ENCODE data around the gene RALA. TPM values are rescaled to one million over a fixed set of nuclear protein-coding genes. Genes with fewer than 3 reads are reported as not detected.

RALA gene
- total RNA-seq, 1 experiment from 2014 or later: 41.7 TPM

DNA sequence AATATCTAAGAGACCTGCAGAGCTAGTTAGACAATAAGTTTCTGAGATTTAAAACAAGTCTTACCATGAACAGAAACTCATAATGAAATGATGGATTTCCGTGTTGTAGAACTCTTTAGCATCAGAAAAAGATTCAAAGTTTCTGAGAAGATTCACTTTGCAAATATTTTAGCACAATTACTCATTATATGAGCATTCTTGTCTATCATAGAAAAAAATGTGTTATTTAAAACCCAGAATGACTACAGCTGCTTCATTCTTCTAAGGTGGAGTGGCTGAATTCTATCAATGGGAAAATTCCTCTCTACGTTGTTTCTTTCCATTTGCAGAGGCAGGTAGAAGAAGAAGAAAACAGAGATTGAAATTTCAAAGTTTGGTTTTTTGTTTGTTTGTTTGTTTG is 21.0 kb upstream of the RALA start:
- CTCF ChIA-PET: no interaction called here
- POLR2A ChIA-PET: no interaction called here
- BruUV-seq (replicated peaks): no TSS peak
- H3K4me1 ChIP-seq: no peaks in the 10 kb centered on the region
- DNase-seq: no peak
- Mint-ChIP-seq H3K27me3 (ENCODE audit: insufficient read depth, unreplicated experiment) (no peaks in the 10 kb centered on the region), H3K9me3 (ENCODE audit: unreplicated experiment) (no peaks in the 10 kb centered on the region), H3K4me3 (ENCODE audit: unreplicated experiment) (no peak overlapping the region), H3K4me1 (ENCODE audit: low read depth, unreplicated experiment) (no peaks in the 10 kb centered on the region), H3K27ac (ENCODE audit: unreplicated experiment) (no peak overlapping the region), H3K36me3 (ENCODE audit: insufficient read depth, unreplicated experiment) (no peaks in the 10 kb centered on the region)
- H3K27me3 ChIP-seq (replicated peaks; ENCODE audit: control insufficient read depth, insufficient read depth, low read length): no peaks in the 10 kb centered on the region
- peaks cover 3% of the 10 kb centered on the region; the same call in 1 of the 2 replicates for H3K9me3 ChIP-seq
- no peaks in the 10 kb centered on the region for H3K36me3 ChIP-seq (ENCODE audit: control insufficient read depth, insufficient read depth, low read length)
- TF ChIP-seq, protein P1, sequence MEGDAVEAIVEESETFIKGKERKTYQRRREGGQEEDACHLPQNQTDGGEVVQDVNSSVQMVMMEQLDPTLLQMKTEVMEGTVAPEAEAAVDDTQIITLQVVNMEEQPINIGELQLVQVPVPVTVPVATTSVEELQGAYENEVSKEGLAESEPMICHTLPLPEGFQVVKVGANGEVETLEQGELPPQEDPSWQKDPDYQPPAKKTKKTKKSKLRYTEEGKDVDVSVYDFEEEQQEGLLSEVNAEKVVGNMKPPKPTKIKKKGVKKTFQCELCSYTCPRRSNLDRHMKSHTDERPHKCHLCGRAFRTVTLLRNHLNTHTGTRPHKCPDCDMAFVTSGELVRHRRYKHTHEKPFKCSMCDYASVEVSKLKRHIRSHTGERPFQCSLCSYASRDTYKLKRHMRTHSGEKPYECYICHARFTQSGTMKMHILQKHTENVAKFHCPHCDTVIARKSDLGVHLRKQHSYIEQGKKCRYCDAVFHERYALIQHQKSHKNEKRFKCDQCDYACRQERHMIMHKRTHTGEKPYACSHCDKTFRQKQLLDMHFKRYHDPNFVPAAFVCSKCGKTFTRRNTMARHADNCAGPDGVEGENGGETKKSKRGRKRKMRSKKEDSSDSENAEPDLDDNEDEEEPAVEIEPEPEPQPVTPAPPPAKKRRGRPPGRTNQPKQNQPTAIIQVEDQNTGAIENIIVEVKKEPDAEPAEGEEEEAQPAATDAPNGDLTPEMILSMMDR (IDR thresholded peaks at IDR 0.05; ENCODE audit: insufficient read depth in 1 of 2, low read depth in 1 of 2, low read length in 1 of 2, severe bottlenecking in 1 of 2, unreplicated experiment in 1 of 2): no peak
- intact Hi-C loops (cut with micrococcal nuclease; ENCODE audit: unreplicated experiment): no loop called here
- no peak overlapping the region for H3K4me3 ChIP-seq (ENCODE audit: low read depth, low read length)

DNA sequence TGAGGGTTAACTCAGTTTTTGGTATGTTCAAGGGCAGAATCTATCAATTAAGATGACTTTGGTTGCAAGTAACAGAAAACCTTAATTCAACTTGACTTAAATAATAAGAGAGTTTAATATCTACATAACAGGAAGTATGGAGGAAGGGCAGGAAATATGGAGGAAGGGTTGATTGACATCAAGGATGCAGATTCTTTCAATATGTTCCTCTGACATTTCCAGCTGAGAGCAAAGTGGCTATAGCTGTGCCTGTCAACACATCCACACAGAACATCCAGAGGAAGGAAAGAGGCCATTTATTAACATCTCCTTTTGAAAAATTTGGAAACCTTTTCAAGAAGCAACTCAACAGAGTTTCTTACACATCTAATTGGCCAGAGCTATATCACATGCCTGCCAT is 19.4 kb upstream of the RALA start:
- no peak overlapping the region for H3K4me3 Mint-ChIP-seq (ENCODE audit: unreplicated experiment)
- TF ChIP-seq, protein P1 (IDR thresholded peaks at IDR 0.05; ENCODE audit: insufficient read depth in 1 of 2, low read depth in 1 of 2, low read length in 1 of 2, severe bottlenecking in 1 of 2, unreplicated experiment in 1 of 2): no peak

DNA sequence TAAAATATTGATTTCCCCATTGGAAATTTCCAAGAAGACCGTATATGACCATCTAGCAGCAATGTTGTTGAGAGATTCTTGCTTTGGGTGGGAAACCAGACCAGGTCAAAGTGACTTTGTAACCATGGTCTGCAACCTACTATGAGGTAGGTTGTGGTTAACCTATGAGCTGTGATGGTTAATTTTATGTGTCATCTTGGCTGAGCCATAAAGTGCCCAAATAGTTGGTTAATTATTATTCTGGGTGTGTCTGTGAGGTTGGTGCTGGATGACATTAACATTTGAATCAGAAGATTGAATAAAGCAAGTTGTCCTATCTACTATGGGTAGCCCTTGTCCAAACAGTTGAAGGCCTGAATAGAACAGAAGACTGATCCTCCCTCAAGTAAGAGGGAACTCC is 18.3 kb upstream of the RALA start:
- H3K4me3 Mint-ChIP-seq (ENCODE audit: unreplicated experiment): no peak overlapping the region
- Histone ChIP-seq H3K36me3 (ENCODE audit: control insufficient read depth, insufficient read depth, low read length) (no peaks in the 10 kb centered on the region), H3K4me1 (no peaks in the 10 kb centered on the region), H3K4me3 (ENCODE audit: low read depth, low read length) (no peak overlapping the region), H3K9me3 (peaks cover 3% of the 10 kb centered on the region; the same call in 1 of the 2 replicates), H3K27me3 (replicated peaks; ENCODE audit: control insufficient read depth, insufficient read depth, low read length) (no peaks in the 10 kb centered on the region; the same call in 1 of the 2 replicates)
- peaks cover 7% of the 10 kb centered on the region for H3K4me1 Mint-ChIP-seq (ENCODE audit: low read depth, unreplicated experiment)
- ChIA-PET POLR2A (no interaction called here), CTCF (no interaction called here)
- H3K27ac Mint-ChIP-seq (ENCODE audit: unreplicated experiment): no peak overlapping the region
- no peak for DNase-seq
- TF ChIP-seq, protein P1 (IDR thresholded peaks at IDR 0.05; ENCODE audit: insufficient read depth in 1 of 2, low read depth in 1 of 2, low read length in 1 of 2, severe bottlenecking in 1 of 2, unreplicated experiment in 1 of 2): no peak
- intact Hi-C loops (cut with micrococcal nuclease; ENCODE audit: unreplicated experiment): no loop called here
- no peaks in the 10 kb centered on the region for H3K36me3 Mint-ChIP-seq (ENCODE audit: insufficient read depth, unreplicated experiment)
- H3K9me3 Mint-ChIP-seq (ENCODE audit: unreplicated experiment): no peaks in the 10 kb centered on the region
- H3K27me3 Mint-ChIP-seq (ENCODE audit: insufficient read depth, unreplicated experiment): no peaks in the 10 kb centered on the region
- no TSS peak for BruUV-seq (replicated peaks)

More for the DNA sequence above, 19.4 kb upstream of the RALA start:
- intact Hi-C loops (cut with micrococcal nuclease; ENCODE audit: unreplicated experiment): no loop called here
- peaks cover 7% of the 10 kb centered on the region for H3K4me1 Mint-ChIP-seq (ENCODE audit: low read depth, unreplicated experiment)
- no peaks in the 10 kb centered on the region for H3K9me3 Mint-ChIP-seq (ENCODE audit: unreplicated experiment)
- no peaks in the 10 kb centered on the region for H3K27me3 ChIP-seq (replicated peaks; ENCODE audit: control insufficient read depth, insufficient read depth, low read length)
- BruUV-seq (replicated peaks): no TSS peak
- no peaks in the 10 kb centered on the region for H3K36me3 ChIP-seq (ENCODE audit: control insufficient read depth, insufficient read depth, low read length)
- no peaks in the 10 kb centered on the region for H3K4me1 ChIP-seq
- ChIA-PET POLR2A (no interaction called here), CTCF (no interaction called here)
- peaks cover 3% of the 10 kb centered on the region; the same call in 1 of the 2 replicates for H3K9me3 ChIP-seq
- H3K36me3 Mint-ChIP-seq (ENCODE audit: insufficient read depth, unreplicated experiment): no peaks in the 10 kb centered on the region
- no peak overlapping the region for H3K27ac Mint-ChIP-seq (ENCODE audit: unreplicated experiment)
- no peaks in the 10 kb centered on the region for H3K27me3 Mint-ChIP-seq (ENCODE audit: insufficient read depth, unreplicated experiment)
- DNase-seq: no peak
- no peak overlapping the region for H3K4me3 ChIP-seq (ENCODE audit: low read depth, low read length)

Data from Caco-2 (cell line).